ELF-1 (cell line): ENCODE data around the gene GOLGA6B.
A peak's percentile ranks its signal among the peaks of the same experiment; 100 is the strongest.
"Not testable (repeated sequence)": the region's sequence is repeated elsewhere in the genome, so short reads cannot be mapped to it uniquely, and the experiment has no call there.

Experiments used
- DNase-seq: peaks from one replicate; pipeline ENCODE4 v3.0.0-alpha.2; 2016; ENCODE audit warnings: low read depth, low spot score

GOLGA6B gene

DNA sequence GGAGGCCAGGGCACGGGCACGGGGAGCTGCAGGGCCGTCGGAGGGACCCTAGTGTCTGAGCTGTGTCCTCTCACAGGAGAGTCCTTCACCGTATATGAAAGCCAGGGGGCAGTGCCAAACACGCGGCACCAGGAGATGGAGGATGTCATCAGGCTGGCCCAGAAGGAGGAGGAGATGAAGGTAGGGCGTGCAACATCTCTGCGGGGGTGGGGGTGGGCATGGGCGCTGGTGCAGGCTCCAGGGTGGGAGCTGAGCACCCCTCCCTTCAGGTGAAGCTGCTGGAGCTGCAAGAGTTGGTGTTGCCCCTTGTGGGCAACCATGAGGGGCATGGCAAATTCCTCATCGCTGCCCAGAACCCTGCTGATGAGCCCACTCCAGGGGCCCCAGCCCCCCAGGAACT lies 11.2 kb downstream of the GOLGA6B start:
- DNase-seq, result not testable (repeated sequence)

DNA sequence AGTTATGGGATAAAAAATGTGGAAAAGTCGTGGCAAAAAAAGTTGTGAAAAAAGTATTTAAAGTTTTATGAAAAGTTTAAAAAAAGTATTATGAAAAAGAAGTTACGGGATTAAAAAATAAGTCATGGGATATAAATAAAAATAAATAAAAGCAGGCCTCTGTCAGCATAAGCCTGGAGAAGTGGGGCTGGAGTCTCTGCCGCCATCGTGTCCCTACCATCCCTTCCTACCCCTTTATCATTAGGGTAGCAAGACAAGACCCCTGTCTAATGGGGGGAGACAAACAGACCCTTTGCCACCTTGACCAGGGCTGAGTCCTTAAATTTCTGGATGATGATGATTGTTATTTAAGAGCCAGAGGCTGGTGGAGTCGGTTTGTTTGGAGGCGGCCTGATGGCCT lies 15.3 kb downstream of the GOLGA6B start:
- not testable (repeated sequence) for DNase-seq

DNA sequence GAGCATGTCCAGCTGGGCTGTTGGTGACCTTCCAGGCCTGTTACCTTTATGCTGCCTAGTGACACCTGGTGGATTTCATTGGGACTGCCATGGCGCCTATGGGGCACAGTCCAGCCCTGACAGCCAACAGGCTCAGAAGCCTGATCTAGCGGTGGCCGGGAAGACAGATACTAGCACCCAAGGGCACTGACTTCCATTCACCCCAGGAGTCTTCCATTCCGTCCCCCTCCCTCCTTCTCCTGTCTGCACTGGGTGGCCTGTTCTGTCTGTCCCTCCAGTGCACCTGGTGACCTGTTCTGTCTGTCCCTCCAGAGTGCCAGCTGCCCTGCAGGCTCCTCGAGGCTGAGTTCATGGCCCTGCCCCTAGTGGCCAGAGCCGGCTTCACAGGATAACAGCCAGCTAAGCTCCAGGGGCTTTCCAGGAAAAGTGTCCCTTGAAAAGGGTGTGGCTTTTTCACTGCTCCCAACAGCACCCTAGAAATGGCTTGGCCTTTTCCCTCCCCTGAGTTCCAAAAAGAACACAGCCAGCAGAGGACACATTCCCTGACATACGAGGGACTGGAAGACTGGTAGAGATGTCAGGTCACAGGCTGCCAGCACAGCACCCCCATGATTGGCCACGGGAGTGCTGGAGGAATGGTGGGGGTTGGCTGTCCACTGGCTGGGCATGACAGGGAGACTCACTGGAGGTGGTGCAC lies 16.3 kb downstream of the GOLGA6B start:
- peak; percentile 95 for DNase-seq

DNA sequence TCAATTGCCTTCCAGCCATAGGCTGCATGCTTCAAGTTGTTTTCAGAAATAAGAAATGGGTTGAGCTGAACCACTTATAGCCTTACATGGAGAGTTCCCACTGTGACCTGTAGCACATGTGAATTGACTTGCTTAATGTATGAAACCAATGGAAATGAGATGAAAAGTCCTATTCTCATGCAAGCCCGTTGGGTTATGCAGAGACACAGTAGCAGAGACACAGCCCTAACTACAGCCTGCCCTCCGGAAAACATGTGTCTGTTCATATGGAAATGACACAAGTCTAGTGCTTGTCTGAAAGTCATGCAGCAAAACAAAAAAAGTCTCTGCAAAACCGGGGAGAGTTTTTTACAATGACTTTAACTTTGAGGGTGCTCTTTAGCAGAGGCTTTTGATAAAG lies 17.0 kb downstream of the GOLGA6B start:
- no peak for DNase-seq

DNA sequence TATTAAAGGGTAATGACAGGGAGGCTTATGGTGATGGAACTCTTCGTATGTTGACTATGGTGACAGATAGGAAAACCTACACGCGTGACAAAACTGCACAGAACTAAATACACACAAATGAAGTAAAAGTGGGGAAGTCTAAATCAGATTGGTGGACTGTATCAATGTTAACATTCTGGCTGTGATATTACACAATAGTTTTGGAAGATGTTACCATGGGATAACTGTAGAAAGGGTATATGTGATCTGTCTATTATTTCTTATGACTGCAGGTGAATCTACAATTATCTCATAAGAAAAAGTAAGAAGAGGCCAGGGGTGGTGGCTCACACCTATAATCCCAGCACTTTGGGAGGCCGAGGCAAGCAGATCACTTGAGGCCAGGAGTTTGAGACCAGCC lies 22.3 kb downstream of the GOLGA6B start:
- no peak for DNase-seq

DNA sequence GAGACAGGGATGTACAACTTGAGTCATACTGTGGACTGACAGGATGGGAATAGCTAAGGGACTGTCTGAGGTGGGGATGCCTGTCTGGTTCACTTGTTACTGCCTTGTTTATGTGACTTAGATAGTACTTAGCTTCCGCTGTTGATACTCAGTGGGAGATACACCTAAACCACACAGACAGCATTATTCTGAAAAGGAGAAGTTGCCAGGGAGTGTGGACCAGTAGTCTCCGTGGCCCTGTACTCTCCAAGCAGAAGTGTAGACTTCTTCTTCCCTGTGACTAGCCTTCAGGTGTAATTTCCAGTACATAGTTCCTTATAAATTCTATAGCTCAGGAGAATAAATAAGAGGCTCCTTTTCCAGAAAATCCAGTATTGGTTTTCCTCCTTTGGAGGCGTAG lies 26.4 kb downstream of the GOLGA6B start:
- DNase-seq, result no peak

DNA sequence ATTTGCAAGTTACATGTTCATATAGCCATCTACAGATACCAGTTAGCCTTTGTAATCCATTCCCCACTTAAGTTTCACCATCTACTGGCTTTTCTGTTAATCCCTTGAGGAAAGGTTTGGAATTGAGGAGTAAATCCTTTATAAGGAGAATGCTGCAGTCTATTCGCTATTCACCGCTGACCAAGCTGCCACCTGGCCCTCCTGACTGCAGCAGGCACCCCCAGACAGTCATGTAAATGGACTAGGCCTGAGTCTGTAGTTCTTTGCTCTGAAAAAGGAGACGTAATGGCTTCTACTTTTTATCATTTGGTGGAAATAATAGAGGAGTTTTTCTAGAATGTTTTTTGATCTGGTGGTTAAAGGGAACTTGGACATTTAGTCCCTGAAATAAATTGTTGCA lies 28.3 kb downstream of the GOLGA6B start:
- DNase-seq, result no peak

DNA sequence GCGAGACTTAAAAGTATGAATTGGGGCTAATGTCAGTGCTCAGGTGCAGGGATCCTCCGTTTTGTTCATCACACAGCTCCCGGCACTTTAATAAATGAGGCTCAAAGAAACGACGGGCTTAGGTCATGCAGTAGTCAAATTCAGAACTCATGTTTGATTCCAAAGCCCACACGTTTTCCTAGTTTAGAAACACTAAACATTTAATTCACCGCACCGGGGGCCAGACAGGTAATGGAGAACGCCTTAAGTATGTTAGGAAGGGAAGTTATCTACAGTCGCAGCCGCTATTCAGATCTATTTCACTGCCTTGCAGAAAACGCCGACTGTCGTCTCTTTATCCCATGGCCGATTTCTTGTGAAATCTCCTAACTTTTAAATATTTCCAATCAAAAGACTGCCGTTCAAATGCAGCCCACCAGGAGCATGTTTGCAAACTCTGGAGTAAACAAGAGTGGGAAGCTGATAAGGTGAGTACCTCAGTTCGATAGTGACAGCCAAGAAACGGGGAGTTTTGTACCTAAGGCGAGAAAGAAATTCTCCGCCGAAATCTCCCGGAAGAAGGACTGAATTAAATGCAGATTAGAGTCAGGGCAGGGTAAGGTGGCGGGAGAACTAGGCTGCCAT lies 30.9 kb downstream of the GOLGA6B start:
- DNase-seq, result no peak

DNA sequence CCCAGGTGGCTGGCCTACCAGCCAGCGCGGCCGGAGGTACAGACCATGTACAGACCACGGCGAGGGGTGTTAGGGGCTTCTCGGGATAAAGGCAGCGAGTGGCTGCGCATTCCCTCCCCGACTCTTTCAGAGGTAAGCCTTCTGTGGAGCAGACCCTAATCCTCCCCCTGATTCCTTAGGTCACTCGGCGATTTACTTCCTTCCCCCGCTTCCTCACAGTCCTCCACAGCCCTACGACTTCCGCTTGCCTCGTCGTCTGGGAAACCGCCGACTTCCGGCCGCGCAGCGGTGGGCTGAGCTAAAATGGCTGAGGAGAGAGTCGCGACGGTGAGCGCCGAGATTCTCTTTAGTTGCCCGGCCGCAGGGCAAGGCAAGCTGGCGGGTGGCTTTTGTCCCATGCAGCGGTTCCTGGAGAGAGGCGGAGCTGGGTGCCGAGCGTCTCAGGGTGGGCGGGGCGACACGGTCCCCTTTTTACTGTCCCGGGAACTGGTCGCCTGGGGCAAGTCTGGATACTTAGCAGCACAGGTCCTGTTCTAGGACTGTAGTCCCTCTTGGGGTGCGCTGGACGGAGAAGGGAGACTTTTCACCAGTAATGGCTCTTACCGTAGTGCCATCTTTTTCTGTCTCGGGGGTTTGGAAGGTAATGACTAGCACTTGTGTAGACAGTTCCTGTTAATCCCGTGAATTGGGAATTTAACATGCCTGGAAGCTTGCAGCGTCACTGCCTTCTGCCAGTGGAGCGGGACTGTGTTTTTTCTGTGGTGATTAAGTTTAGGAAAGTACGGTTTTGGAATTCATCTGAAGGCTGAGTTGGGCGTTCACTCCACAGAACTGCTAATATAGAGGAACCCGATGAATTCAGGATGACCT lies 31.7 kb downstream of the GOLGA6B start, which contains the start of the genes BBS4 and HIGD2B:
Gene BBS4 (plus strand): TSS at position 283 of the 870 bp plus-strand sequence. CDS start 21 bp downstream, at position 304.
Gene HIGD2B (minus strand): TSS at position 258 of the 870 bp plus-strand sequence. CDS start 9,808 bp downstream, outside the sequence.
- peak; percentile 99 for DNase-seq

DNA sequence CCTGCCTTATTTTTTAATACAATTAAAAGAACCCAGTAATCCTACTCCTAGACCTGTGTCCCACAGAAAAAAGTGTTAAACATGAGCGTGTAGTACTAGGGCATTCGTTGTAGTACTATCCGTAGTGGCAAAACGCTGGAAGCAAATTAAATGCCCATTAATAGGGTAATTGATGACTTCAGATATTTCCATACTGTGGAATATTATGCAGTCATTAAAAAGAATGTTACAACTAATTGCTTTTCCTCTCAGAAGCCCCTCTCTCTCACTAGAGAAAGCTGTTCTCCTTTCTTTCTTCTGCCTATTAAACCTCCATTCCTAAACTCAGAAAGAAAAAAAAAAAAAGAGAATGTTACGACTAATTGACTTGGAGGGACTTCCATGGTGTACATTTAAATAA lies 34.2 kb downstream of the GOLGA6B start:
- no peak for DNase-seq

DNA sequence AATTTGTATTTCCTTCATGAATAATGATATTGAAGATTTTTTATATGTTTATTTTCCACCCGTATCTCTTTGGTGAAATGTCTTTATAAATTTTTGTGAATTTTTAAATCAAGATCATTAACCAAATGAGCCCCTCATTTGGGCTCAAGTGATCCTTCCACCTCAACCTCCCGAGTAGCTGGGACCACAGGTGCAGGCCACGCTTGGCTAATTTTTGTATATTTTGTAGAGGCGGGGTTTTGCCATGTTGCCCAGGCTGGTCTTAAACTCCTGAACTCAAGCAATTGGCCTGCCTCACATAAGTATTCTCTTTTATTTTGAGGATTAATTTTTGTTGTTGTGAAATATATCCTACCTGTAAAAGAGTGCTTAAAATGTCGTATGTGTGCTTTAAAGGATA lies 36.4 kb downstream of the GOLGA6B start:
- no peak for DNase-seq

DNA sequence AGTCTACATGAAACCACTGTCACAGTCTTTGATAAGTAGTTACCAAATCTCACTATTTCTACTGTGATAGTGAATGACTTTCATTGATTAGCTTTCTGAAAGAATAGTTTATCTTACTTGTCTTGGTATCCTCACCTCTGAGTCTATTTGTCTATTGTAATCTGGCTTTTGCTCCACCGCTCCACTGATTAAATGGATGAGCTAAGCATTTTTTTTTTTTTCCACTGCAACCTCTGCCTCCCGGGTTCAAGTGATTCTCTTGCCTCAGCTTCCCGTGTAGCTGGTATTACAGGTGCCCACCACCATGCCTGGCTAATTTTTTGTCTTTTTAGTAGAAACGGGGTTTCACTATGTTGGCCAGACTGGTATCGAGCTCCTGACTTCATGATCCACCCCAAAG lies 44.4 kb downstream of the GOLGA6B start:
- no peak for DNase-seq

DNA sequence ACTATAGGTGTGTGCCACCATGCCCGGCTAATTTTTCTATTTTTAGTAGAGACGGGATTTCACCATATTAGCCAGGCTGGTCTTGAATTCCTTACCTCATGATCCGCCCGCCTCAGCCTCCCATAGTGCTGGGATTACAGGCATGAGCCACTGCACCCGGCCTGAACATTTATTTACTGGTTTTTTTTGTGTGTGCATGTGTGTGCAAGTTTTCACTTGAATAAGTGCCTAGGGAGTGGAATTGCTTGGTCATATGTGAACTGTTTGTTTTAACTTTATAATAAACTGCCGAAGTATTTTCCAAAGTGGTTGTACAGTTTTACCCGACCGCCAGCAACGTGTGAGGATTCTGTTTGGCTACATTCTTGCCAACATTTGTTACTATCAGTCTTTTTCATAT lies 45.6 kb downstream of the GOLGA6B start:
- no peak for DNase-seq

DNA sequence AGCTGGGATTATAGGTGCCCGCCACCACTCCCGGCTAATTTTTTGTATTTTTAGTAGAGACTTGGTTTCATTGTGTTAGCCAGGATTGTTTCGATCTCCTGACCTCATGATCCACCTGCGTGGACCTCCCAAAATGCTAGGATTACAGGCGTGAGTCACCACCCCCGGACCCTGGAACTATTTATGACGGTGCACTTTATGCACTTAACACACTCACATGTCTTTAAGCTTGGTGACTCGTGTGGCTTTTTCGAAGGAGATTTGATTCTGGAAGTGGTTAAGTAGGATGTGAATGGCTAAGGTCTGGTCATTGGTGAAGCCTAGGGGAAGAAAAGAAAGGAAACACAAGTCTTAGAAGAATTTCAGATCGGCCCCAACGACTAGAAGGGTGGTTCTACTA lies 51.8 kb downstream of the GOLGA6B start:
- peak; percentile 7 for DNase-seq

DNA sequence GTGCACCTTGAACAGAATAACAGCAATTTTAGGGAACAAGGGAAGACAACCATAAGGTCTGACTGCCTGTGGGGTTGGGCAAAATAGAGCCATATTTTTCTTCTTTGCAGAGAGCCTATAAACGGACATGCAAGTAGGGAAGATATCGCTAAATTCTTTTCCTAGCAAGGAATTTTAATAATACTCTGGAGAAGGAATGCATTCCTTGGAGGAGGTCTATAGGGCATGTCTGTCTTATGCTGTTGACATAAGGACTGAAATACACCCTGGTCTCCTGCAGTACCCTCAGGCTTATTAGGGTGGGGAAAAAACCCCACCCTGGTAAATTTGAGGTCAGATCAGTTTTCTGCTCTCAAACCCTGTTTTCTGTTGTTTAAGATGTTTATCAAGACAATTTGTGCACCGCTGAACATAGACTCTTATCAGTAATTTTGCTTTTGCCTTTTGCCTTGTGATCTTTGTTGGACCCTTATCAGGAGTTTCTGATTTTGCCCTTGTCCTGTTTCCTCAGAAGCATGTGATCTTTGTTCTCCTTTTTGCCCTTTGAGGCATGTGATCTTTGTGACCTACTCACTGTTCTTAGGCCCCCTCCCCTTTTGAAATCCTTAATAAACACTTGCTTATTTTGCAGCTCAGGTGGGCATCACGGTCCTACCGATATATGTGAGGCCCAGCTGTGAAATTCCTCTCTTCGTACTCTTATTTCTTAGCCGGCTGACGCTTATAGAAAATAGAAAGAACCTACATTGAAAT lies 54.2 kb downstream of the GOLGA6B start:
- not testable (repeated sequence) for DNase-seq
